ENCODE measurements around the gene SELENOT. TPM values are rescaled to one million over a fixed set of nuclear protein-coding genes. Genes with fewer than 3 reads are reported as not detected.

Gene SELENOT
- polyA plus RNA-seq, 1 of the 3 experiments (the other 2 are of a cell fraction) = 143 TPM

DNA sequence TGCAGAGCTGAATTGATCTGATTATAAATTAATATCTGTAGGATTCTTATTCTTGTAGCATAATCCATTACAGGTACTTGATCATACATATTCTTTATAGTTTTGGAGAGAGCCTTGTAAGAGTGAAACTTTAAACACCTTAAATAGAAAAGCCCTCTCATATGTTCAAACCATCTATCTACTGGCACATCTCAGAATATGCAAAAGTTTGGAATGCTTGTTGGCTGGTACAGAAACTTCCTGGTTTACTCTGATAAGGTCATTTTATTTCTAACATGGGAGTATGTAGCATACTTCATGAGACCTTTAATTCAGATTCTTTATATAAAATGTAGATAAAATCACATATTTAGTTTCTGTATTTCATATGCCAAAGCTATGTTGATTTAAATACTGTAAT is 21.9 kb upstream of the SELENOT start:
- peaks cover 20% of the 10 kb centered on the region for H3F3A ChIP-seq (replicated peaks; ENCODE audit: insufficient read depth)
- TF ChIP-seq, protein P1, sequence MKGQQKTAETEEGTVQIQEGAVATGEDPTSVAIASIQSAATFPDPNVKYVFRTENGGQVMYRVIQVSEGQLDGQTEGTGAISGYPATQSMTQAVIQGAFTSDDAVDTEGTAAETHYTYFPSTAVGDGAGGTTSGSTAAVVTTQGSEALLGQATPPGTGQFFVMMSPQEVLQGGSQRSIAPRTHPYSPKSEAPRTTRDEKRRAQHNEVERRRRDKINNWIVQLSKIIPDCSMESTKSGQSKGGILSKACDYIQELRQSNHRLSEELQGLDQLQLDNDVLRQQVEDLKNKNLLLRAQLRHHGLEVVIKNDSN (IDR thresholded peaks at IDR 0.05; ENCODE audit: borderline replicate concordance, low read depth) = no peak
- TF ChIP-seq, protein P2, sequence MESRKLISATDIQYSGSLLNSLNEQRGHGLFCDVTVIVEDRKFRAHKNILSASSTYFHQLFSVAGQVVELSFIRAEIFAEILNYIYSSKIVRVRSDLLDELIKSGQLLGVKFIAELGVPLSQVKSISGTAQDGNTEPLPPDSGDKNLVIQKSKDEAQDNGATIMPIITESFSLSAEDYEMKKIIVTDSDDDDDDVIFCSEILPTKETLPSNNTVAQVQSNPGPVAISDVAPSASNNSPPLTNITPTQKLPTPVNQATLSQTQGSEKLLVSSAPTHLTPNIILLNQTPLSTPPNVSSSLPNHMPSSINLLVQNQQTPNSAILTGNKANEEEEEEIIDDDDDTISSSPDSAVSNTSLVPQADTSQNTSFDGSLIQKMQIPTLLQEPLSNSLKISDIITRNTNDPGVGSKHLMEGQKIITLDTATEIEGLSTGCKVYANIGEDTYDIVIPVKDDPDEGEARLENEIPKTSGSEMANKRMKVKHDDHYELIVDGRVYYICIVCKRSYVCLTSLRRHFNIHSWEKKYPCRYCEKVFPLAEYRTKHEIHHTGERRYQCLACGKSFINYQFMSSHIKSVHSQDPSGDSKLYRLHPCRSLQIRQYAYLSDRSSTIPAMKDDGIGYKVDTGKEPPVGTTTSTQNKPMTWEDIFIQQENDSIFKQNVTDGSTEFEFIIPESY (IDR thresholded peaks at IDR 0.05; ENCODE audit: borderline replicate concordance, low read depth) = no peak
- TF ChIP-seq FOXJ3 (CRISPR knock-in tag; IDR thresholded peaks at IDR 0.05) (no peak), JUND (IDR thresholded peaks at IDR 0.05) (no peak), EZH2phosphoT487 (IDR thresholded peaks at IDR 0.05; ENCODE audit: borderline replicate concordance, low read depth) (no peak), CHD2 (IDR thresholded peaks at IDR 0.05; ENCODE audit: low read length, partially characterized antibody) (no peak), EP300 (IDR thresholded peaks at IDR 0.05; ENCODE audit: borderline replicate concordance in 1 of 2, low read depth in 1 of 2, low read length in 1 of 2) (no peak), FOXM1 (IDR thresholded peaks at IDR 0.05; ENCODE audit: low read depth) (no peak), SIN3A (IDR thresholded peaks at IDR 0.05; ENCODE audit: borderline replicate concordance, low read depth, low read length) (no peak), SMC3 (IDR thresholded peaks at IDR 0.05; ENCODE audit: low read depth, low read length) (no peak), NRF1 (IDR thresholded peaks at IDR 0.05; ENCODE audit: low read depth, low read length) (no peak), TCF12 (IDR thresholded peaks at IDR 0.05) (no peak), GABPA (IDR thresholded peaks at IDR 0.05; ENCODE audit: low read depth) (no peak), TEAD4 (IDR thresholded peaks at IDR 0.05; ENCODE audit: borderline replicate concordance, insufficient read depth) (no peak)
- TF ChIP-seq, protein P3, sequence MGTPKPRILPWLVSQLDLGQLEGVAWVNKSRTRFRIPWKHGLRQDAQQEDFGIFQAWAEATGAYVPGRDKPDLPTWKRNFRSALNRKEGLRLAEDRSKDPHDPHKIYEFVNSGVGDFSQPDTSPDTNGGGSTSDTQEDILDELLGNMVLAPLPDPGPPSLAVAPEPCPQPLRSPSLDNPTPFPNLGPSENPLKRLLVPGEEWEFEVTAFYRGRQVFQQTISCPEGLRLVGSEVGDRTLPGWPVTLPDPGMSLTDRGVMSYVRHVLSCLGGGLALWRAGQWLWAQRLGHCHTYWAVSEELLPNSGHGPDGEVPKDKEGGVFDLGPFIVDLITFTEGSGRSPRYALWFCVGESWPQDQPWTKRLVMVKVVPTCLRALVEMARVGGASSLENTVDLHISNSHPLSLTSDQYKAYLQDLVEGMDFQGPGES (IDR thresholded peaks at IDR 0.05; ENCODE audit: low read depth, low read length) = no peak
- TF ChIP-seq, protein P4, sequence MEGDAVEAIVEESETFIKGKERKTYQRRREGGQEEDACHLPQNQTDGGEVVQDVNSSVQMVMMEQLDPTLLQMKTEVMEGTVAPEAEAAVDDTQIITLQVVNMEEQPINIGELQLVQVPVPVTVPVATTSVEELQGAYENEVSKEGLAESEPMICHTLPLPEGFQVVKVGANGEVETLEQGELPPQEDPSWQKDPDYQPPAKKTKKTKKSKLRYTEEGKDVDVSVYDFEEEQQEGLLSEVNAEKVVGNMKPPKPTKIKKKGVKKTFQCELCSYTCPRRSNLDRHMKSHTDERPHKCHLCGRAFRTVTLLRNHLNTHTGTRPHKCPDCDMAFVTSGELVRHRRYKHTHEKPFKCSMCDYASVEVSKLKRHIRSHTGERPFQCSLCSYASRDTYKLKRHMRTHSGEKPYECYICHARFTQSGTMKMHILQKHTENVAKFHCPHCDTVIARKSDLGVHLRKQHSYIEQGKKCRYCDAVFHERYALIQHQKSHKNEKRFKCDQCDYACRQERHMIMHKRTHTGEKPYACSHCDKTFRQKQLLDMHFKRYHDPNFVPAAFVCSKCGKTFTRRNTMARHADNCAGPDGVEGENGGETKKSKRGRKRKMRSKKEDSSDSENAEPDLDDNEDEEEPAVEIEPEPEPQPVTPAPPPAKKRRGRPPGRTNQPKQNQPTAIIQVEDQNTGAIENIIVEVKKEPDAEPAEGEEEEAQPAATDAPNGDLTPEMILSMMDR (IDR thresholded peaks at IDR 0.05) = no peak
- TF ChIP-seq, protein P5, sequence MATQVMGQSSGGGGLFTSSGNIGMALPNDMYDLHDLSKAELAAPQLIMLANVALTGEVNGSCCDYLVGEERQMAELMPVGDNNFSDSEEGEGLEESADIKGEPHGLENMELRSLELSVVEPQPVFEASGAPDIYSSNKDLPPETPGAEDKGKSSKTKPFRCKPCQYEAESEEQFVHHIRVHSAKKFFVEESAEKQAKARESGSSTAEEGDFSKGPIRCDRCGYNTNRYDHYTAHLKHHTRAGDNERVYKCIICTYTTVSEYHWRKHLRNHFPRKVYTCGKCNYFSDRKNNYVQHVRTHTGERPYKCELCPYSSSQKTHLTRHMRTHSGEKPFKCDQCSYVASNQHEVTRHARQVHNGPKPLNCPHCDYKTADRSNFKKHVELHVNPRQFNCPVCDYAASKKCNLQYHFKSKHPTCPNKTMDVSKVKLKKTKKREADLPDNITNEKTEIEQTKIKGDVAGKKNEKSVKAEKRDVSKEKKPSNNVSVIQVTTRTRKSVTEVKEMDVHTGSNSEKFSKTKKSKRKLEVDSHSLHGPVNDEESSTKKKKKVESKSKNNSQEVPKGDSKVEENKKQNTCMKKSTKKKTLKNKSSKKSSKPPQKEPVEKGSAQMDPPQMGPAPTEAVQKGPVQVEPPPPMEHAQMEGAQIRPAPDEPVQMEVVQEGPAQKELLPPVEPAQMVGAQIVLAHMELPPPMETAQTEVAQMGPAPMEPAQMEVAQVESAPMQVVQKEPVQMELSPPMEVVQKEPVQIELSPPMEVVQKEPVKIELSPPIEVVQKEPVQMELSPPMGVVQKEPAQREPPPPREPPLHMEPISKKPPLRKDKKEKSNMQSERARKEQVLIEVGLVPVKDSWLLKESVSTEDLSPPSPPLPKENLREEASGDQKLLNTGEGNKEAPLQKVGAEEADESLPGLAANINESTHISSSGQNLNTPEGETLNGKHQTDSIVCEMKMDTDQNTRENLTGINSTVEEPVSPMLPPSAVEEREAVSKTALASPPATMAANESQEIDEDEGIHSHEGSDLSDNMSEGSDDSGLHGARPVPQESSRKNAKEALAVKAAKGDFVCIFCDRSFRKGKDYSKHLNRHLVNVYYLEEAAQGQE (IDR thresholded peaks at IDR 0.05; ENCODE audit: low read depth, low read length) = no peak
- H3K9me2 ChIP-seq = no peaks in the 10 kb centered on the region
- H3K27me3 ChIP-seq (ENCODE audit: insufficient read depth) = no peaks in the 10 kb centered on the region
- H3K4me3 ChIP-seq (ENCODE audit: low read depth in 2 of 2, low read length in 1 of 2) = no peak overlapping the region
- no peak overlapping the region for H3K27ac ChIP-seq (ENCODE audit: low read depth in 2 of 2, low read length in 1 of 2)
- no peak overlapping the region for H3K9ac ChIP-seq
- POLR2A ChIA-PET = no interaction called here
- peaks cover 68 to 81% of the 10 kb centered on the region in 2 experiments for H3K36me3 ChIP-seq (replicated peaks in 1 of 2; ENCODE audit: control insufficient read depth in 1 of 2, insufficient read depth in 2 of 2, low read length in 1 of 2)
- DNase-seq = no peak
- CTCF ChIA-PET = no interaction called here
- no peak overlapping the region for H2AFZ ChIP-seq (ENCODE audit: low read depth)
- no peak overlapping the region for H3K4me2 ChIP-seq
- peaks cover 8% of the 10 kb centered on the region; the same call in 1 of the 2 replicates for H3K79me2 ChIP-seq (ENCODE audit: insufficient read depth)
- H4K20me1 ChIP-seq (ENCODE audit: insufficient read depth) = no peaks in the 10 kb centered on the region
- H3K4me1 ChIP-seq (ENCODE audit: control insufficient read depth in 1 of 2, insufficient read depth in 2 of 2, low read depth in 1 of 2, low read length in 1 of 2) = no peaks in the 10 kb centered on the region
- H3K9me3 ChIP-seq = no peaks in the 10 kb centered on the region

All from SK-N-SH (cell line).